Uterus (tissue), 4 donors: ENCODE measurements around the gene CCDC61. TPM values are rescaled to one million over a fixed set of nuclear protein-coding genes. Genes with fewer than 3 reads are reported as not detected.

Experiments
- DNase-seq, 2 donors: peaks; one replicate each; pipeline ENCODE4 v3.0.0-alpha.2; 2019 to 2020
- H3K27ac ChIP-seq, 2 donors: fragments of 200-600 bp; sonication (generic); 1 replicate in 1 of 2; 2 replicates in 1 of 2; pipeline ENCODE4 v1.5.1; 2016 to 2018
- H3K27me3 ChIP-seq, 2 donors: fragments of 200-600 bp; sonication (generic); one replicate each; pipeline ENCODE4 v1.5.1; 2018 to 2019; ENCODE audit warnings: control low read depth in 1 of 2
- H3K36me3 ChIP-seq, 2 donors: fragments of 200-600 bp; sonication (generic); one replicate each; pipeline ENCODE4 v1.5.1; 2019; ENCODE audit warnings: control low read depth in 1 of 2
- H3K4me1 ChIP-seq, 2 donors: fragments of 200-600 bp; sonication (generic); one replicate each; pipeline ENCODE4 v1.5.1; 2018 to 2019; ENCODE audit warnings: control low read depth in 1 of 2
- H3K4me3 ChIP-seq, 2 donors: fragments of 200-600 bp; sonication (generic); 1 replicate in 1 of 2; 2 replicates in 1 of 2; pipeline ENCODE4 v1.5.1; 2018 to 2019; ENCODE audit warnings: mild to moderate bottlenecking in 1 of 2
- H3K9me3 ChIP-seq, 2 donors: fragments of 200-600 bp; sonication (generic); one replicate each; pipeline ENCODE4 v1.5.1; 2019; ENCODE audit warnings: control low read depth in 1 of 2
- CTCF ChIP-seq, 4 experiments: fragments of 200-600 bp in 2 of 4; fragments of 450-650 bp in 2 of 4; sonication (generic) in 2 of 4; IDR thresholded peaks; one replicate each; pipeline ENCODE4 v1.5.1; 2016 to 2019; ENCODE audit warnings: antibody characterized with exemption in 4 of 4, mild to moderate bottlenecking in 2 of 4, moderate library complexity in 1 of 4
- POLR2A ChIP-seq, 2 donors: fragments of 450-650 bp; IDR thresholded peaks; one replicate each; pipeline ENCODE4 v1.6.1; 2016; ENCODE audit warnings: antibody characterized with exemption in 2 of 2, mild to moderate bottlenecking in 1 of 2, moderate library complexity in 1 of 2
- intact Hi-C: fragments of 100-400 bp; cut with DNase I; formaldehyde crosslinking; loops from one replicate; pipeline ENCODE4 v1.15.1; 2023; ENCODE audit warnings: low total_unique reads
- total RNA-seq, 4 donors: library from RNA; depleted of rRNA in 3 of 4; stranded (reverse); fragments of >200 nt in 3 of 4; gene quantifications; one replicate each; pipeline versions ENCODE4 v1.1.0 to v1.2.4, GENCODE V29; 2014 to 2023
- donor health status: DM: yes; HTN: yes; CAD: no.

Gene CCDC61
- total RNA-seq, 4 donors from 2014 or later = 1.2 to 21.5 (median 10.1) TPM

GRCh38 chr19:45960595-45961235 lies 34.6 kb upstream of the CCDC61 start:
- no peaks in the 10 kb centered on the region for H3K36me3 ChIP-seq
- intact Hi-C loops = no loop called here
- peak overlapping the region in 1 of 2 donors; percentile 30 for H3K27ac ChIP-seq
- H3K9me3 ChIP-seq = no peaks in the 10 kb centered on the region
- DNase-seq = no peak
- H3K4me1 ChIP-seq = no peaks in the 10 kb centered on the region
- no peak overlapping the region for H3K4me3 ChIP-seq
- TF ChIP-seq CTCF (IDR thresholded peaks at IDR 0.05) (no peak), POLR2A (IDR thresholded peaks at IDR 0.05) (no peak)
- H3K27me3 ChIP-seq = no peaks in the 10 kb centered on the region

- Histone ChIP-seq H3K36me3 (no peaks in the 10 kb centered on the region), H3K27ac (no peak overlapping the region), H3K9me3 (no peaks in the 10 kb centered on the region), H3K4me1 (no peaks in the 10 kb centered on the region), H3K27me3 (no peaks in the 10 kb centered on the region), H3K4me3 (no peak overlapping the region)
- no peak for DNase-seq
- intact Hi-C loops = no loop called here
- TF ChIP-seq POLR2A (IDR thresholded peaks at IDR 0.05) (no peak), CTCF (IDR thresholded peaks at IDR 0.05) (no peak)
These were observed 33.2 kb upstream of the CCDC61 start for GRCh38 chr19:45962021-45962420.

GRCh38 chr19:45967246-45967645 lies 28.0 kb upstream of the CCDC61 start:
- Histone ChIP-seq H3K4me1 (no peaks in the 10 kb centered on the region), H3K27ac (no peak overlapping the region), H3K36me3 (no peaks in the 10 kb centered on the region), H3K27me3 (peaks cover 0 to 4% of the 10 kb centered on the region in 2 donors), H3K9me3 (no peaks in the 10 kb centered on the region), H3K4me3 (no peak overlapping the region)
- intact Hi-C loops = no loop called here
- no peak for TF ChIP-seq POLR2A (IDR thresholded peaks at IDR 0.05)
- no peak for TF ChIP-seq CTCF (IDR thresholded peaks at IDR 0.05)
- DNase-seq = no peak

GRCh38 chr19:45968626-45969025 lies 26.6 kb upstream of the CCDC61 start:
- TF ChIP-seq POLR2A (IDR thresholded peaks at IDR 0.05) (no peak), CTCF (IDR thresholded peaks at IDR 0.05) (no peak)
- Histone ChIP-seq H3K4me3 (no peak overlapping the region), H3K9me3 (no peaks in the 10 kb centered on the region), H3K27ac (no peak overlapping the region), H3K36me3 (no peaks in the 10 kb centered on the region), H3K27me3 (peaks cover 0 to 12% of the 10 kb centered on the region in 2 donors), H3K4me1 (no peaks in the 10 kb centered on the region)
- DNase-seq = no peak
- intact Hi-C loops = no loop called here

- Histone ChIP-seq H3K4me3 (no peak overlapping the region), H3K27ac (no peak overlapping the region), H3K4me1 (no peaks in the 10 kb centered on the region), H3K9me3 (no peaks in the 10 kb centered on the region), H3K27me3 (peaks cover 0 to 12% of the 10 kb centered on the region in 2 donors), H3K36me3 (no peaks in the 10 kb centered on the region)
- TF ChIP-seq POLR2A (IDR thresholded peaks at IDR 0.05) = no peak
- TF ChIP-seq CTCF (IDR thresholded peaks at IDR 0.05) = no peak
- intact Hi-C loops = no loop called here
- DNase-seq = no peak
These were observed 25.6 kb upstream of the CCDC61 start for GRCh38 chr19:45969676-45970075.
